ENCODE measurements around the gene CA9. TPM values are rescaled to one million over a fixed set of nuclear protein-coding genes. Genes with fewer than 3 reads are reported as not detected.

CA9 gene
- 6.7 and 52.0 TPM in 2 replicates for total RNA-seq

GRCh38 chr9:35673132-35674024, at the start of gene CA9:
CA9 (plus strand) TSS chr9:35673928; CDS start chr9:35673960, 32 bp downstream.

GRCh38 chr9:35650341-35651158, 23.2 kb upstream of the CA9 start, which contains the start of gene SIT1:
SIT1 (minus strand) TSS chr9:35650931; CDS start chr9:35650853, 78 bp downstream.

GRCh38 chr9:35657546-35658136, 16.1 kb upstream of the CA9 start, which contains the start of gene RMRP:
RMRP (minus strand) TSS chr9:35658019.

GRCh38 chr9:35658137-35658967, 15.4 kb upstream of the CA9 start, which contains the start of gene CCDC107:
CCDC107 (plus strand) TSS chr9:35658292; CDS start chr9:35658380, 88 bp downstream.

GRCh38 chr9:35664531-35665470, 8.9 kb upstream of the CA9 start, which contains the start of gene ARHGEF39:
ARHGEF39 (minus strand) TSS chr9:35665195; CDS start chr9:35665169, 26 bp downstream.

GRCh38 chr9:35689542-35690293, 16.0 kb downstream of the CA9 start, which contains the start of gene TPM2:
TPM2 (minus strand) TSS chr9:35689925; CDS start chr9:35689817, 108 bp downstream.

Other genes with a start within 250 kb of the CA9 start
- gene RUSC2, start 183.8 kb upstream of the CA9 start, total RNA-seq: 26.3 and 27.8 TPM in 2 replicates
- 11.9 and 13.4 TPM in 2 replicates for gene TESK1, start 68.7 kb upstream of the CA9 start, total RNA-seq
- 0.39 and 1.1 TPM in 2 replicates for gene CD72, start 55.5 kb upstream of the CA9 start, total RNA-seq
- gene SIT1, start 23.0 kb upstream of the CA9 start, total RNA-seq: not detected in 2 replicates
- gene RMRP, start 15.9 kb upstream of the CA9 start, total RNA-seq: 5,375 and 9,932 TPM in 2 replicates
- 9.1 and 11.4 TPM in 2 replicates for gene CCDC107, start 15.6 kb upstream of the CA9 start, total RNA-seq
- gene ARHGEF39, start 8.7 kb upstream of the CA9 start, total RNA-seq: 3.7 and 40.2 TPM in 2 replicates
- 464 and 956 TPM in 2 replicates for gene TPM2, start 16.0 kb downstream of the CA9 start, total RNA-seq
- gene TLN1, start 58.3 kb downstream of the CA9 start, total RNA-seq: 184 and 414 TPM in 2 replicates
- gene CREB3, start 58.7 kb downstream of the CA9 start, total RNA-seq: 49.4 and 88.2 TPM in 2 replicates
- gene GBA2, start 75.3 kb downstream of the CA9 start, total RNA-seq: 14.7 and 19.6 TPM in 2 replicates
- 14.9 and 23.8 TPM in 2 replicates for gene RGP1, start 75.4 kb downstream of the CA9 start, total RNA-seq
- not detected in 2 replicates for gene MSMP, start 80.3 kb downstream of the CA9 start, total RNA-seq
- 19.0 and 27.6 TPM in 2 replicates for gene NPR2, start 117.7 kb downstream of the CA9 start, total RNA-seq
- 0.26 and 0.48 TPM in 2 replicates for gene SPAG8, start 138.3 kb downstream of the CA9 start, total RNA-seq
- gene HINT2, start 141.1 kb downstream of the CA9 start, total RNA-seq: 26.4 and 45.3 TPM in 2 replicates
- gene FAM221B, start 154.8 kb downstream of the CA9 start, total RNA-seq: not detected in 2 replicates
- gene TMEM8B, start 155.3 kb downstream of the CA9 start, total RNA-seq: 2.3 and 6.9 TPM in 2 replicates
- not detected in 2 replicates for gene OR13J1, start 196.5 kb downstream of the CA9 start, total RNA-seq
- 0.13 and 3.4 TPM in 2 replicates for gene HRCT1, start 232.3 kb downstream of the CA9 start, total RNA-seq
- gene SPAAR, start 235.6 kb downstream of the CA9 start, total RNA-seq: 0.39 and 1.2 TPM in 2 replicates